Stimulated activated CD8-positive, alpha-beta memory T cell treated with anti-CD3 and anti-CD28 coated beads, Interleukin-7, amount 100 ng/mL, for 1 hour (primary cell): ENCODE results near the gene GTPBP3.

ENCODE experiments used
- DNase-seq, 2 donors: peaks; one replicate each; pipeline ENCODE4 v3.0.0-alpha.2; 2020; ENCODE audit warnings: low read depth in 2 of 2

The GTPBP3 gene

GRCh38 chr19:17380426-17381138, 43.2 kb downstream of the GTPBP3 start:
- no peak for DNase-seq

GRCh38 chr19:17385878-17386611, 48.7 kb downstream of the GTPBP3 start:
- peak in 1 of 2 donors; percentile 37 for DNase-seq

GRCh38 chr19:17389288-17389687, 51.9 kb downstream of the GTPBP3 start:
- DNase-seq = no peak

DNA sequence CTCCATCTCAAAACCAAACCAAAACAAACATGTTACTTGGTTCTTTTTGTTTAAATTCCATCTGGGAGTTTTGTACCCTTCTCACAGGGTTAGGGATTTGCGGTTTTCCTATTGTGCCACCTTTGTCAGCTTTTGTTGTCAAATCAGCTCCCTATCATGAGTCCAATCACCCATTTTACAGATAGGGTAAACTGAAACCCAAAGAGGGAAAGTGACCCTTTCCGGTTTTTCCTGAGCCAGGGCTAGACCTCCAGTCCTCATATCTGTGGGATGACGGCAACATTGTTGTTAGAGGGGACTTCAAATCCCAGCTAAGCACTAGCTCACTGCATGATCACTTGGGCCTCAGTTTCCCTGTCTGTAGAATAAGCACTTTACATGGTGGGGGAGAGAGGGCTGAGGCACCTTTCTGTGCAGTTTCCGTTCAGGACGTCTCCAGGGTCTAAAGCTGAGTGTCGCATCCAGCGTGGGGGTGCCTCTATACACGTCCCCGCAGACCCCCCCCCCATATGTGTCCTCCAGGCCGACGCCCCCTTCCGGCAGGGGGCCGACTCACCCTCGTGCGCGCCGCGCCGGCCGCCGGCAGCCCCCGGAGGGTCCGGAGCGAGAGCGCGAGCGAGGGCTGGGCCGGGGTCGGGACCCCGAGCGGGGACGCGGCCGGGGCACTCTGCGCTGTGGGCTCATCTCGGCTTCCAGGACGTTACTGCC, 52.8 kb downstream of the GTPBP3 start:
- DNase-seq = no peak

- DNase-seq = peak; percentile 73 to 76
Observed at GRCh38 chr19:17390665-17391370, 53.5 kb downstream of the GTPBP3 start.

DNA sequence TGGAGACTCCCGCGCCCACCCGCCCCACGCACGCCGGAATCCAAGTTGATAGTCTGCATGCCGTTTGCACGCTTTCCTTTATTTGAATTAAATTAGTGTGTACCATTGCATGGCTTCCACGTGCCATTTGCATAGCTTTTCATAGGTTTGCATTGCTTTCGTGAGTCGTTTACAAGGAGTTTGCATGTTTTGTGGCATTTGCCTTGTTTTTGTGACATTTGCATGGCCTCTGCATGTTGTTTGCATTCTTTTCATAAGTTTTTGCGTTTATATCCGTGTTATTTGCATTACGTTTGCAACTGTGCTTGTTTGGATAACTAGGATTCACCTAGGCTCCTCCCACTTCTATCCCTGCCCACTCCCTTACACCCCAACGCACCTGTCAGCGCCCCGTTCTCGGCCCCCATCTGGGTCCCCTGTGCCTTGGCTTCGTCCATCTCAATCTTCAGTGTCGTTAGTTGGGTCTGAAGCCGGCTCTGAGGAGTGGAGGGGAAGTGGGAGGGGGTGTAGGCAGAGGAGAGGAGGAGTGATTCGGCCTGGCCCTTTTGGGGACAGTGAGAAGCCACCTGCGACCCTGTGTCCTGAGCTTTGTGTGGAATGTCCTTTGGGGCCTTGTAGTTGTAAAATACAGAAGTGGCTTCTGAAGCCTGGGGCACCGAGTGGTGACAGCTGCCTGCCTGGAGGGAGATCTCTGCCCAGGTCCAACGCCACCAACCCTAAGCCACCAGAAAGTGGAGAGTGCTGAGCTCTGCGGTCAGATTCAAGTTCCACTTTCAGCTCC, 54.2 kb downstream of the GTPBP3 start:
- no peak for DNase-seq
